Fibroblast of skin of back (primary cell): ENCODE results near the gene FAM171A1.
A peak's percentile ranks its signal among the peaks of the same experiment; 100 is the strongest.

ENCODE experiments used
- DNase-seq: peaks from one replicate; pipeline ENCODE4 v3.0.0-alpha.2; 2013

FAM171A1 gene

GRCh38 chr10:15201589-15202300 lies 169.3 kb downstream of the FAM171A1 start:
- DNase-seq: peak; percentile 45

- DNase-seq: peak; percentile 95
These were observed 170.5 kb downstream of the FAM171A1 start for GRCh38 chr10:15200626-15201025.

GRCh38 chr10:15197911-15198310 lies 173.2 kb downstream of the FAM171A1 start:
- no peak for DNase-seq

GRCh38 chr10:15197276-15197675 lies 173.8 kb downstream of the FAM171A1 start:
- peak; percentile 63 for DNase-seq

- DNase-seq: no peak
These were observed 174.9 kb downstream of the FAM171A1 start for GRCh38 chr10:15196021-15196834.

- no peak for DNase-seq
These were observed 181.8 kb downstream of the FAM171A1 start for GRCh38 chr10:15189133-15189885.

GRCh38 chr10:15188603-15189002 lies 182.5 kb downstream of the FAM171A1 start:
- no peak for DNase-seq

GRCh38 chr10:15183689-15184481 lies 187.2 kb downstream of the FAM171A1 start:
- DNase-seq: no peak

GRCh38 chr10:15182540-15183207 lies 188.4 kb downstream of the FAM171A1 start:
- peak; percentile 53 for DNase-seq

- DNase-seq: no peak
These were observed 189.4 kb downstream of the FAM171A1 start for GRCh38 chr10:15181576-15182156.

GRCh38 chr10:15180736-15181135 lies 190.4 kb downstream of the FAM171A1 start:
- no peak for DNase-seq

GRCh38 chr10:15176269-15176668 lies 194.8 kb downstream of the FAM171A1 start:
- DNase-seq: no peak

- no peak for DNase-seq
These were observed 195.5 kb downstream of the FAM171A1 start for GRCh38 chr10:15175587-15175986.

GRCh38 chr10:15172306-15172840 lies 198.7 kb downstream of the FAM171A1 start:
- DNase-seq: no peak

GRCh38 chr10:15169555-15170401 lies 201.3 kb downstream of the FAM171A1 start:
- no peak for DNase-seq

GRCh38 chr10:15168786-15169554 lies 202.1 kb downstream of the FAM171A1 start:
- DNase-seq: peak; percentile 89

GRCh38 chr10:15168291-15168785 lies 202.8 kb downstream of the FAM171A1 start, which contains the start of gene NMT2:
NMT2 (minus strand) TSS chr10:15168693; CDS start chr10:15168612, 81 bp downstream.
- peak; percentile 85 for DNase-seq

GRCh38 chr10:15167411-15168290 lies 203.4 kb downstream of the FAM171A1 start:
- peak; percentile 48 for DNase-seq
